ENCODE measurements around the gene MGRN1.

The MGRN1 gene

DNA sequence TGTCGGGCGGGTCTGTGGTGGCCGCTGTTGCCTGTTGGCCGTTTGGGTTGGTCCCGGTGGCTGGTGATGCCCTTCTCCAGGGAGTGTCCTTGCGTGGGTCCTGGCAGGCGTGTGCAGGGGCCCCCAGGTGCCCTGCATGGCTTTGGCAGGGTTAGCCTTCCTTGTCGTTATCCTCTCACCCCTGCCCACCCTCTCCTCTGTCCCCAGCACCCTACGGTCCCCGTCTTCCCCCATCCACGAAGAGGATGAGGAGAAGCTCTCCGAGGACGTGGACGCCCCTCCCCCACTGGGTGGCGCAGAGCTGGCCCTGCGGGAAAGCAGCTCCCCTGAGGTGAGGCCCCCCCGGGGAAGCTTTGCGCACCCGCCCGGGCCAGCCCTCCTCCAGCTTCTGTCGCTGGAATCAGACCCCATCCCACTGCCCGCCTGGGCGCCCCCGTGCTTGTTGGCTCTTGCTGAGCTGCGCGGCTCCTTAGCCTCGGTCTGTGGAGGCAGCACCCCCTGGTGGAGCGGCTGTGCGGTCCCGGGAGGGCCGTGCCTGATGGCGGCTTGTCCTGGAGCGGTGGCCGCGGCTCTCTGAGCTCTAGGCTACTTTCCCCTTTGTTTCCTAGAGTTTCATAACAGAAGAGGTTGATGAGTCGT, 58.1 kb downstream of the MGRN1 start:
- H3K4me3 ChIP-seq (ENCODE audit: control insufficient read depth, low read depth, low read length), result no peak overlapping the region
- TF ChIP-seq, protein P1, sequence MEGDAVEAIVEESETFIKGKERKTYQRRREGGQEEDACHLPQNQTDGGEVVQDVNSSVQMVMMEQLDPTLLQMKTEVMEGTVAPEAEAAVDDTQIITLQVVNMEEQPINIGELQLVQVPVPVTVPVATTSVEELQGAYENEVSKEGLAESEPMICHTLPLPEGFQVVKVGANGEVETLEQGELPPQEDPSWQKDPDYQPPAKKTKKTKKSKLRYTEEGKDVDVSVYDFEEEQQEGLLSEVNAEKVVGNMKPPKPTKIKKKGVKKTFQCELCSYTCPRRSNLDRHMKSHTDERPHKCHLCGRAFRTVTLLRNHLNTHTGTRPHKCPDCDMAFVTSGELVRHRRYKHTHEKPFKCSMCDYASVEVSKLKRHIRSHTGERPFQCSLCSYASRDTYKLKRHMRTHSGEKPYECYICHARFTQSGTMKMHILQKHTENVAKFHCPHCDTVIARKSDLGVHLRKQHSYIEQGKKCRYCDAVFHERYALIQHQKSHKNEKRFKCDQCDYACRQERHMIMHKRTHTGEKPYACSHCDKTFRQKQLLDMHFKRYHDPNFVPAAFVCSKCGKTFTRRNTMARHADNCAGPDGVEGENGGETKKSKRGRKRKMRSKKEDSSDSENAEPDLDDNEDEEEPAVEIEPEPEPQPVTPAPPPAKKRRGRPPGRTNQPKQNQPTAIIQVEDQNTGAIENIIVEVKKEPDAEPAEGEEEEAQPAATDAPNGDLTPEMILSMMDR (IDR thresholded peaks at IDR 0.05; ENCODE audit: control insufficient read depth, insufficient read depth, low read depth, low read length, missing control alignments), result peak; percentile 30
- no peak for DNase-seq (ENCODE audit: low read depth)

DNA sequence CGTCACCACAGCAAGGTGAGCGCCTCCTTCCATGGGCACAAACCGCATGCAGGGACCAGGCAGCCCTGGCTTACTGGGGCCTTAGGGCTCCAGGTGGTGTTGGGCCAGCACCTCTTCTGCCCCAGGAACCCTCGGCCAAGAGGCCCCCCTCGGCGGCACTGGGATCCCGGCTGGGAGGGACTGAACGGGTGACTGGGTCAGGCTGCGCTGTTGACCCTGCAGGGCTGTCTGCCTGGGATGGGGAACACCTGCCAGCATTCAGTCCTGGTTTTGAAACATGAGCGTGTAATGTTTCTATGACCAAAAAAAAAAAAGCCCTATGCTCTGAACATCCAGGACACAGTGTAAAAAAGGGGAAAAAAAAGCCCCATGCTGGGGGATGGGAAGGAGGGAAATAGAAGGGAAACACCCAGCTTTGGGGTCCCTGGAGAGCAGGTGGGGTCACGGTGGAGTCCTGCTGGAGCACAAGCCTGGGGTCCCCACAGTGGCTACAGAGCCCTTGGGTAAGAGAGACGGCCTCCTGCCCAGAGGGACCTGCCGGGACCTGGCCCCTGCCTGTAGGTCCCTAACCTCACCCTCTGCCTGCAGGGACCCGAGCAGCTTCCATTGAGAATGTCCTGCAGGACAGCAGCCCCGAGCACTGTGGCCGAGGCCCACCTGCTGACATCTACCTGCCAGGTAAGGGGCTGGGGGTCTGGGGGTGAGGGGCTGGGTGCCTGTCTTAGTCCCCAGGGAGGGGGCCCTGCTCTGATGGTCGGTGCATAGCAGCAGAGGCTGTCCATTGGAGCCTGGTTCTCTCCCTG, 58.8 kb downstream of the MGRN1 start:
- TF ChIP-seq, protein P1 (IDR thresholded peaks at IDR 0.05; ENCODE audit: control insufficient read depth, insufficient read depth, low read depth, low read length, missing control alignments), result no peak
- DNase-seq (ENCODE audit: low read depth), result no peak

DNA sequence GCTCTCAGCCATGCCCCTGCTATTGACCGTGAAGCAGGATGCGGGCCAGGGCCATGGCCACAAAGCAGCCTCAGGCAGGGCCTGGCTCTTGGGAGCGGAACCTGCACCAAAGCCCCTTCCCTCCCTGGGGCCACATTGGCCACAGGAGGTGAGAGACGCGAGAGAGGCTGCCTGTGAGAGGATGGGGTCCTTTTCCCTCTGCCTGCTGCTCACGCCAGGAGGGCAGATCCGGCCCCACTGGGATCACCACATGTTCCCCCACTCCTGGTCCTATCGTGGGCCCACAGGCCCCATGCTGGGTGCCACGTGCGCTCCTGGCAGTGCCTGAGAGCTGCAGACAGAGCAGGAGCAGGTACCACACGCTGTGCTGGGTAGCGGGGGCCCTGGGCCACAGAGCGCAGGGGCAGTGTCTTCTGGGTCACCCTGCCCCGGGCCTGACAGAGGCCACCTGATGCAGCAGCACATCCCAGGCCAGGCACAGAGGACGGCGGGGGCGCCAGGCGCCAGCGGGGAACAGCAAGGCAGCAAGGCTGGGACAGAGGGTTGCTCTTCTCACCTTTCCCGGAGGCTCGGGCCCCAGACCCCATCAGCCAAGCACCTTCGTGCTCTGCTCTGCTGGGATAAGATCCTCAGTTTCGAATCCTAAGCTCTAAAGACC, 59.6 kb downstream of the MGRN1 start:
- no peak for DNase-seq (ENCODE audit: low read depth)
- TF ChIP-seq, protein P1 (IDR thresholded peaks at IDR 0.05; ENCODE audit: control insufficient read depth, insufficient read depth, low read depth, low read length, missing control alignments), result no peak
- H3K4me3 ChIP-seq (ENCODE audit: control insufficient read depth, low read depth, low read length), result no peak overlapping the region

More for the DNA sequence above, 58.8 kb downstream of the MGRN1 start:
- no peak overlapping the region for H3K4me3 ChIP-seq (ENCODE audit: control insufficient read depth, low read depth, low read length)

DNA sequence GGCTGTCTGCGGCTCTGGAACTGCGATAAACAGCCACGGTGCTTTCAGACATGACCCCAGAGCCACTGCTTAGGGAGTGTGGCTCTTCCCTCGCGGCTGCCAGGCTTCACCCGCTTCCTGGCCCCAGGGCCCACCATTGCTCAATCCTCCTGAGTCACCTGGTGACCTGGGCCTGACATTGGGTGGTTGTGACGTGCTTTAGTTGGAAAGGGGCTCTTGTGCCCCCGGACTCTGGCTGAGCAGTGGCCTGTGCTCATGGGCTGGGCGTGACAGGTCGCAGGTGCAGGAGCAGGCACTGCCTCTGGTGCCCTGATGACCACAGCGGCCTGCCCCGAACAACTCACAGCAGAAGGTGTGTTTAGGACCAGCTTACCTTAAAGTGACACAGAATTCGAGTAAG, 60.1 kb downstream of the MGRN1 start:
- no peak for DNase-seq (ENCODE audit: low read depth)
- TF ChIP-seq, protein P1 (IDR thresholded peaks at IDR 0.05; ENCODE audit: control insufficient read depth, insufficient read depth, low read depth, low read length, missing control alignments), result no peak
- no peak overlapping the region for H3K4me3 ChIP-seq (ENCODE audit: control insufficient read depth, low read depth, low read length)

DNA sequence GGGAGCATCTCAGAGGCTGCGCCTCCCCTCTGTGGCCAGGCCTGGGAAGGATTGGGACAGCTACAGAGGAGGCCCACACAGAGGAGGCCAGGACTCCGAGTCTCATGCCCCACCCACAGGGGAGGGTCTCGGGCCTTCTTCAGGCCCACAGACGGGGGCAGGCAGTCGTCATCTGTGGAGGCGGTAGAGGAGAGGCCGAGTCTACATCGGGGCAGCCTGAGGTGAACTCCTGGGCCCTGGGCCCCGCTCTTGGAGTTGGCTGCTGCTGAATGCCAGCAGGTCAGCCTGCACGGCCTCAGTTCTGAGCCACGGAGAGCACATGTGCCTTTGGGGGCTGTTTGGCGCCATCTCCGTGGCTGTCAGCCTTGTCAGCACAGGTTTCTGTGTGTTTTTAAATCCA, 60.7 kb downstream of the MGRN1 start:
- H3K4me3 ChIP-seq (ENCODE audit: control insufficient read depth, low read depth, low read length), result no peak overlapping the region
- TF ChIP-seq, protein P1 (IDR thresholded peaks at IDR 0.05; ENCODE audit: control insufficient read depth, insufficient read depth, low read depth, low read length, missing control alignments), result no peak
- no peak for DNase-seq (ENCODE audit: low read depth)

DNA sequence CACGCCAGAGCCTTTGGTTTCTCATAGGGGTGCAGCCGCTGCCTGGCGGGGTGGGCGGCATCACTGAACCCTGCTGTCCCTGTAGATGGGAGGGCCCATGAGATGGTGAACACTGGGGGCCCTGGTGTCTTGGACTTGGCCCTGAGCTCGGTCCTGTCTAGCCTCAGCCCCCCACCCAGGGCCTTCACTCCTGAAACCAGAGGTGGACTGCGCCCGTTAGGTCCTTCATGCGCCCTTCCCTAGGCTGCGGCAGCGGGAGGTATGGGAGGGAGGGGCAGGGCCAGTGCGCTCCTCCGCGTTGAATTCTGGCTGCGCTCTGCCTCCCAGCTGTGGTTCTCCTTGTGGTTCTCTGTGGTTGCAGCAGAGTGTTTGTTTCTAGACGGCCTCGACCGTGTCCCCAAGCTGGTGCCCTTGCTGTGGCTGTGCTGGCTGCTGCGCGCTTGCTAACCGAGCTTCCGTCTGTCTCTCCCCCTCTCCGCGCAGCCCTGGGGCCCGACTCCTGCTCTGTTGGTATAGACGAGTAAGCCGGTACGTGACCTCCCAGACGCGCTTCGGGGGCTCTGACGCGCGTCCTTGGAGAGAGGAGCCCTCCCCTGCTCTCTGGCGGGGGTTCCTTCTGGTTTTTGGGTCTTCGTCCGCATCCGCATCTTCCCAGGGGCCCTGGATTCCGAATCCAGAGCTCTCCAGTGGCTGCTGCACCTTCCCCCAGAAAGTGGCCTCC, 61.3 kb downstream of the MGRN1 start:
- TF ChIP-seq, protein P1 (IDR thresholded peaks at IDR 0.05; ENCODE audit: control insufficient read depth, insufficient read depth, low read depth, low read length, missing control alignments), result no peak
- DNase-seq (ENCODE audit: low read depth), result no peak
- H3K4me3 ChIP-seq (ENCODE audit: control insufficient read depth, low read depth, low read length), result no peak overlapping the region
